Nephron progenitor cell (in vitro differentiated cells): ENCODE measurements around the gene SESN3.

Experiments used
- DNase-seq: peaks from one replicate; pipeline ENCODE4 v3.0.0; 2021
- H3K27ac Mint-ChIP-seq: 2 replicates; pipeline ENCODE4 v1.8.0; 2021; ENCODE audit warnings: mild to moderate bottlenecking, moderate library complexity, mixed read lengths
- H3K27me3 Mint-ChIP-seq: 2 replicates; pipeline ENCODE4 v1.8.0; 2021; ENCODE audit warnings: mild to moderate bottlenecking, low read depth, mixed read lengths; ENCODE audit not compliant: poor library complexity
- H3K36me3 Mint-ChIP-seq: 2 replicates; pipeline ENCODE4 v1.8.0; 2021; ENCODE audit warnings: low read depth, mixed read lengths
- H3K4me1 Mint-ChIP-seq: 2 replicates; pipeline ENCODE4 v1.8.0; 2021; ENCODE audit warnings: mixed read lengths
- H3K4me3 Mint-ChIP-seq: 2 replicates; pipeline ENCODE4 v1.8.0; 2021; ENCODE audit warnings: mild to moderate bottlenecking, moderate library complexity, mixed read lengths
- H3K9me3 Mint-ChIP-seq: 2 replicates; pipeline ENCODE4 v1.8.0; 2021; ENCODE audit warnings: mild to moderate bottlenecking, moderate library complexity, mixed read lengths
- CTCF ChIP-seq: fragments of 200-600 bp; sonication (generic); IDR thresholded peaks from 2 replicates; pipeline ENCODE4 v1.5.0; 2021; ENCODE audit warnings: antibody characterized with exemption

SESN3 gene

DNA sequence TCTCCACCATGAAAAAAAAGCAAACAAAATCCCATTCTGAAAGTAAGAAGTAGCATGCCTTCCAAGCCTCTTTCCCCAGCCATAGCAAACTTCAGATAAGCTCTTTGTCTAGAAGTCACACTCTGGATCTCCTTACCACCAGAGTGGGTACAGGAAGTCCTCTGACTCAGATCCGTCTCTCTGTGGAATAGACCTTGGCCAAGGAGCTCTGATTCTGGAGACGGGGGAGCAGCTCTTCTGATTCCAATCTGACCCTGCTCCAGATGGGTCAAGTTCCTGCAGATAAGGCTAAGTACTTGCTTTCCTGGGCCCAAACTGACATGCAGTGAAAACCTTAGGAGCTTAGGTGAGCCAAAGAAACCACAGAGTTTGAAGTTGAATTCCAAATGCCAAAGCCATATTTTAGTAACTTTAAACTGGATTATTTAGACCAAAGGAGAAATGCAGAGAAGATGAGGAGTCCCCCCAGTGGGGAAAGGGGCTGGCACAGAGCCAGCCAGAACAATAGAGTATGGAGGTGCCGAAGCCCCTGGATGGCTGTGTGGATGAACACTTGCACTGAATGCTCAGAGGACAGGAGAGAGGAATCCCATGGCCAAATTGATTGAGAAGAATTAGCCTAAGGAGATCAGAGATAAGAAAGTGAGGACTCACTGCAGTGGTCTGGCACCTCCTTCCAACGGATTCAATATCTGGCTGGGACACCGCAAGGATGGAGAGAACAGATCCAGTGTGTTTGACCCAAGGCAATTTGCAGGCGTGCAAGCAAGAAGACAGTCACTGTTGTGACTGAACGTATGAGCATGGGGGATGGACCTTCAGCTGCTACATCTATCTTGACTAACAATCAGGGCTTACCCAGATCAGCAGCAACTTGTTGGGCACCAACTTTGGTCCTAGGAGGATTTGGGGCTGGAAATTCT, 86.4 kb downstream of the SESN3 start:
- H3K27me3 Mint-ChIP-seq = peaks cover 85% of the 10 kb centered on the region
- no peak for DNase-seq
- H3K36me3 Mint-ChIP-seq = no peaks in the 10 kb centered on the region
- no peak overlapping the region for H3K4me3 Mint-ChIP-seq
- H3K27ac Mint-ChIP-seq = no peak overlapping the region
- no peak for TF ChIP-seq CTCF
- peaks cover 8% of the 10 kb centered on the region for H3K4me1 Mint-ChIP-seq
- no peaks in the 10 kb centered on the region for H3K9me3 Mint-ChIP-seq

DNA sequence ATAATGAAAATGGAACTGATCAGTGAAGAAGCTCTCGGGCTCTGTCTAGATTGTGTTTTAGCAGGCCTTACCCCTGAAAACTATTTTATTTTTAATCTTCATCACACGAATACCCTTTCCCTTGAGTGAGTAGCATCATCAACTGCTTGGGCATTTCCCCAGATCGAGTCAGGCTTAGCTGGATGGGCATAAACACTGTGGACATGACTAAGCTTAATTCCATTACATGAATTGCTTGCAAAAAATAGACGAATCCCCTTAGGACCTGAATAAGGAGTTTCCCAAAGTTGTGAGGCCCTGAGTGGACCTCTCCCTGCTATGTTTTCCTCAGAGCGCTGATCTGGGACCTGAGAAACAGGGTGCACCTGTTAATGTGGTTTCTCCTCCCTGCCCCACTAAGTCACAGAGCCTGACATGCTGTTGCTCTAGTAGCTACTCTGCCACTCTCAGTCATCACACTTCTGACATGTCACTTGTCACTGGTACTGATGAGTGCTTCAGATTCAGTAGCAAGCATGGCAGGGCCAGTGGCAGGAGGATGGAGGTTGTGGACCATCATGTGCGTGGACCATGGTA, 87.8 kb downstream of the SESN3 start:
- no peak for DNase-seq
- no peak overlapping the region for H3K4me3 Mint-ChIP-seq
- H3K9me3 Mint-ChIP-seq = no peaks in the 10 kb centered on the region
- peaks cover 83% of the 10 kb centered on the region for H3K27me3 Mint-ChIP-seq
- no peaks in the 10 kb centered on the region for H3K4me1 Mint-ChIP-seq
- no peaks in the 10 kb centered on the region for H3K36me3 Mint-ChIP-seq
- no peak for TF ChIP-seq CTCF
- no peak overlapping the region for H3K27ac Mint-ChIP-seq

GRCh38 chr11:95142431-95142830, 88.6 kb downstream of the SESN3 start:
- H3K36me3 Mint-ChIP-seq = no peaks in the 10 kb centered on the region
- no peak overlapping the region for H3K27ac Mint-ChIP-seq
- DNase-seq = no peak
- H3K9me3 Mint-ChIP-seq = no peaks in the 10 kb centered on the region
- H3K4me1 Mint-ChIP-seq = no peaks in the 10 kb centered on the region
- TF ChIP-seq CTCF = no peak
- peaks cover 83% of the 10 kb centered on the region for H3K27me3 Mint-ChIP-seq
- H3K4me3 Mint-ChIP-seq = no peak overlapping the region

DNA sequence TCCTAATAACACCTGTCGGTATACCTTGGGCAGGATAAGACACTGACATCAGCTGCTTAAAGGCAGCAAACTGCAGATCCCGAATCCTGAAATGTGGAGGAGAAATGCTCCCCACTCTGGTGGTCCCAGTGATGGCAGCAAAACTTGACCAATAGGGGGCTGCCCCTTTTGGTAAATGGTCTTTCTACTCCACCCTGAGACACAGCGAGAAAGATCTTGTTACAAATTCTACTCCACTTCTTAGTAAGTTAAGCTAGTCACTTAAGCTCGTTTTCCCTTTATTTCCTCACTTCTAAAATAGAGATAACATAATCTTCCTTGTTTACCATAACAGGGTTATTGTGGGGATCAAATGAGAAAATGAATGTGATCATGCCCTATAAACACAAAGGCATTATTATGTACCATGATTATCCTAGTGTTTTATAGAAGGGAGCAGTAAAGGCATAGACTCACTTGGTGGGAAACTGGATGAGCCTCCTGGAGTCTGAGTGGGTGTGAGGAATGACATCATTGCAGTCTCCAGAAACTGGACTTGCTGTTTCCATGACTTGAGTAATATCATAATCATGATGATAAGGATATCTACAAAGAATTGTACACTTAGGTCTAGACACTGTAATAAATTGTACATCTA, 90.5 kb downstream of the SESN3 start:
- Mint-ChIP-seq H3K4me3 (no peak overlapping the region), H3K36me3 (no peaks in the 10 kb centered on the region), H3K9me3 (no peaks in the 10 kb centered on the region), H3K27me3 (peaks cover 76% of the 10 kb centered on the region), H3K27ac (no peak overlapping the region), H3K4me1 (no peaks in the 10 kb centered on the region)
- DNase-seq = no peak
- TF ChIP-seq CTCF = no peak

- no peak for TF ChIP-seq CTCF
- DNase-seq = no peak
- Mint-ChIP-seq H3K27me3 (peaks cover 56% of the 10 kb centered on the region), H3K36me3 (no peaks in the 10 kb centered on the region), H3K27ac (no peak overlapping the region), H3K4me3 (no peak overlapping the region), H3K4me1 (no peaks in the 10 kb centered on the region), H3K9me3 (no peaks in the 10 kb centered on the region)
These were observed 92.6 kb downstream of the SESN3 start for GRCh38 chr11:95138448-95138847.
